CD14-positive monocyte (primary cell): ENCODE data around the gene STAP2. TPM values are rescaled to one million over a fixed set of nuclear protein-coding genes. Genes with fewer than 3 reads are reported as not detected.

Source experiments
- DNase-seq, 3 donors: peaks; one replicate each; pipeline ENCODE4 v3.0.0-alpha.2; 2011 to 2022
- H2AFZ ChIP-seq: 2 replicates; pipeline ENCODE4 v1.6.0; 2012; ENCODE audit warnings: mild to moderate bottlenecking, low read depth, low read length, inconsistent platforms; ENCODE audit not compliant: insufficient read depth, poor library complexity, severe bottlenecking
- H3K27ac ChIP-seq, 2 donors: 1 replicate in 1 of 2; 2 replicates in 1 of 2; pipeline ENCODE4 v1.5.1; 2012 to 2013; ENCODE audit warnings: low read length in 2 of 2, control low read depth in 1 of 2, inconsistent platforms in 1 of 2, low read depth in 1 of 2, mild to moderate bottlenecking in 1 of 2
- H3K27me3 ChIP-seq, 2 donors: one replicate each; pipeline versions ENCODE4 v1.6.0 to v1.6.1; 2011 to 2013; ENCODE audit warnings: low read length in 2 of 2; ENCODE audit not compliant: control insufficient read depth in 2 of 2, insufficient read depth in 2 of 2
- H3K36me3 ChIP-seq, 2 donors: replicated peaks in 1 of 2; 1 replicate in 1 of 2; 2 replicates in 1 of 2; pipeline versions ENCODE4 v1.5.1 to v1.6.1; 2012 to 2013; ENCODE audit warnings: low read length in 2 of 2, control low read depth in 1 of 2, inconsistent platforms in 1 of 2, mild to moderate bottlenecking in 1 of 2; ENCODE audit not compliant: insufficient read depth in 2 of 2, control insufficient read depth in 1 of 2
- H3K4me1 ChIP-seq, 2 donors: 1 replicate in 1 of 2; 2 replicates in 1 of 2; pipeline versions ENCODE4 v1.5.1 to v1.6.1; 2012 to 2013; ENCODE audit warnings: low read length in 2 of 2, control low read depth in 1 of 2, inconsistent platforms in 1 of 2, mild to moderate bottlenecking in 1 of 2, moderate library complexity in 1 of 2; ENCODE audit not compliant: insufficient read depth in 2 of 2, control insufficient read depth in 1 of 2
- H3K4me2 ChIP-seq: replicated peaks from 2 replicates; pipeline ENCODE3; 2012; ENCODE audit warnings: low read length, moderate library complexity, mild to moderate bottlenecking; ENCODE audit not compliant: poor library complexity, severe bottlenecking; ENCODE audit errors: extremely low read depth
- H3K4me3 ChIP-seq, 3 experiments: fragments of 200-600 bp in 1 of 3; sonication (generic) in 1 of 3; replicated peaks in 1 of 3; 1 replicate in 2 of 3; 2 replicates in 1 of 3; pipeline ENCODE4 v1.5.1; 2011 to 2013; ENCODE audit warnings: low read length in 3 of 3, mild to moderate bottlenecking in 3 of 3, control low read depth in 2 of 3, low read depth in 2 of 3, inconsistent platforms in 1 of 3, moderate library complexity in 1 of 3
- H3K79me2 ChIP-seq: 2 replicates; pipeline ENCODE4 v1.6.0; 2012; ENCODE audit warnings: mild to moderate bottlenecking, control low read depth, inconsistent platforms, low read length, moderate library complexity; ENCODE audit not compliant: insufficient read depth
- H3K9ac ChIP-seq: 2 replicates; pipeline ENCODE4 v1.6.0; 2017; ENCODE audit warnings: low read length, mild to moderate bottlenecking; ENCODE audit not compliant: insufficient read depth, poor library complexity, severe bottlenecking
- H3K9me3 ChIP-seq, 2 donors: replicated peaks in 1 of 2; 1 replicate in 1 of 2; 2 replicates in 1 of 2; pipeline versions ENCODE4 v1.5.1 to v1.6.1; 2012 to 2013; ENCODE audit warnings: low read length in 2 of 2, control low read depth in 1 of 2; ENCODE audit not compliant: control insufficient read depth in 1 of 2, insufficient read depth in 1 of 2
- H4K20me1 ChIP-seq: 2 replicates; pipeline ENCODE4 v1.6.0; 2012; ENCODE audit warnings: mild to moderate bottlenecking, low read length, control low read depth, moderate library complexity; ENCODE audit not compliant: insufficient read depth
- H3K27ac Mint-ChIP-seq, 7 donors: one replicate each; pipeline ENCODE4 v1.8.0; 2020; ENCODE audit warnings: mild to moderate bottlenecking in 7 of 7, mixed read lengths in 7 of 7, moderate library complexity in 6 of 7, inconsistent platforms in 2 of 7
- H3K27me3 Mint-ChIP-seq, 3 donors: one replicate each; pipeline ENCODE4 v1.8.0; 2021 to 2022; ENCODE audit warnings: low read depth in 3 of 3, mild to moderate bottlenecking in 3 of 3, mixed read lengths in 3 of 3, moderate library complexity in 3 of 3, inconsistent platforms in 1 of 3
- H3K36me3 Mint-ChIP-seq, 2 donors: one replicate each; pipeline ENCODE4 v1.8.0; 2020; ENCODE audit warnings: mixed read lengths in 2 of 2, inconsistent platforms in 1 of 2, mild to moderate bottlenecking in 1 of 2
- H3K4me1 Mint-ChIP-seq: one replicate; pipeline ENCODE4 v1.8.0; 2020; ENCODE audit warnings: mild to moderate bottlenecking, mixed read lengths
- H3K4me3 Mint-ChIP-seq, 2 donors: one replicate each; pipeline ENCODE4 v1.8.0; 2020; ENCODE audit warnings: mild to moderate bottlenecking in 2 of 2, mixed read lengths in 2 of 2, moderate library complexity in 1 of 2
- H3K9me3 Mint-ChIP-seq, 7 donors: one replicate each; pipeline ENCODE4 v1.8.0; 2020 to 2022; ENCODE audit warnings: mixed read lengths in 7 of 7, mild to moderate bottlenecking in 6 of 7, moderate library complexity in 6 of 7, inconsistent platforms in 2 of 7
- WGBS: methylation state at CpG from one replicate; pipeline ENCODE4 v1.1.5; 2013; ENCODE audit warnings: missing lambda C conversion rate; ENCODE audit not compliant: insufficient coverage; 5-methylcytosine and 5-hydroxymethylcytosine counted together
- intact Hi-C, 2 donors: fragments of 100-400 bp; cut with micrococcal nuclease; formaldehyde crosslinking; loops; one replicate each; pipeline versions ENCODE4 v1.15.0 to v1.15.1; 2023
- polyA plus RNA-seq, 3 donors: library from polyadenylated mRNA; depleted of rRNA in 1 of 3; unstranded in 2 of 3; stranded (reverse) in 1 of 3; fragments of 300-500 nt in 2 of 3; fragments of >200 nt in 1 of 3; fragmentation: Illumina TruSeq in 2 of 3; gene quantifications; 1 replicate in 2 of 3; 2 replicates in 1 of 3; pipeline ENCODE4 v1.2.3, GENCODE V29; 2012 to 2021
- TF ChIP-seq, protein P1 (sequence below): fragments of 200-600 bp; IDR thresholded peaks from one replicate; pipeline ENCODE4 v1.8.0; 2022; ENCODE audit warnings: antibody characterized with exemption, mild to moderate bottlenecking

Gene STAP2
- polyA plus RNA-seq, 3 donors, result 0.11 to 0.17 TPM; not detected in 1

DNA sequence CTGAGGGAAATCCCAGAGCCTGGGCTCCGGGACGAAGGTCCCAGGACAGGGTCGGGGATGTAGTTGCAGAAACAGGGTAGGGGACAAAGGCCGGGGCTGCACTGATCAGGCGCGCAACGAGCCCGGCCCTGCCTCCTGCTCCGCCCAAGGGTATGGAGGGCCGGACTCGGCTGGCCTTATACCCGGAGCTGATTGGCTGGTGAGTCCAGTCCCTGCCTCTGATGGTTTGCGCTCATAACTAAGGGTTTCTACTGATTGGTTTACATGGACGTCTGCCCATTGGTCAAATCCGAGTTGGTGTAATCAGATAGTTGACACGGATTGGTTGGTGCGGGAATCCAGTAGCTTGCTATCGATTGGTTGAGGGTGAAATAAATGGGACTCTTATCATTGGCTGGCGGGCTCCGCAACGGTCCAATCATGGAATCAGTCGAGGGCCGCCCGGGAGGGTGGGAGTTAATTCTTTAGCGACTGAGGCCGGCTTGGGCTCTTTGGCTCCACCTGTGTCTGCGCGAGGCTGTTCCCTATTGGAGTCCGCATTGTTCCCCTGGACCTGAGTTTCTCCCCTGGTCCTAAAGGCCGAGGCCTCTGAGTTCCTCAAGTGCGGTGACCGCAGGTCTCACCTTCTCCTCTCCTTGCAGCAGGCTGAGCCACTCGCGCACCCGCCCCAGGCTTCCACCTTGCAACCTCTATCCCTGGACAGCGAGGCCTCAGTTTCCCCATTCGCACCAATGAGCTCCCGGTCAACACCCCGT lies 4.2 kb upstream of the STAP2 start:
- 0% methylated on average over 37 of the region's 39 CpGs for WGBS
- peak overlapping the region; percentile 62 for H3K9ac ChIP-seq
- peaks cover 35% of the 10 kb centered on the region for H3K4me1 Mint-ChIP-seq

DNA sequence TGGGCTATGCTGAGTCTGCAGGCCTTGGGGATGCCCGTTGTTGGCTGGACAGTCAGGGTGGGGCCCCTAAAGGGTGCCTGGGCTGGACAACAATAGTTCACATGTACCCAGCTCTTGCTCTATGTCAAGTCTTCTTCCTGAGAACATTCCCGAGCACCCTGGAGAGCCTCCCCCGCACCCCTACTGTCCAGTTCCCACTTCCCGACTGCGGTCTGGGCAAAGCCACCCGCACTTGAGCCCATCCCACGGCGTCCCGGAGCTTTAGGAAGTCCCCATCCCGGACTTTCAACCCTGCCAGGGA lies 3.6 kb upstream of the STAP2 start:
- Mint-ChIP-seq H3K36me3 (peaks cover 20% of the 10 kb centered on the region in 2 donors), H3K27ac (peak overlapping the region; percentile 72 to 98 (median 91)), H3K9me3 (no peaks in the 10 kb centered on the region), H3K4me3 (peak overlapping the region; percentile 90 to 91), H3K4me1 (peaks cover 31% of the 10 kb centered on the region), H3K27me3 (peaks cover 0 to 17% (median 12%) of the 10 kb centered on the region in 3 donors)
- Histone ChIP-seq H3K27ac (peak overlapping the region; percentile 50 to 76), H3K36me3 (peaks cover 6 to 13% of the 10 kb centered on the region in 2 donors), H3K9me3 (no peaks in the 10 kb centered on the region), H3K27me3 (no peaks in the 10 kb centered on the region), H3K9ac (peak overlapping the region; percentile 62), H2AFZ (peak overlapping the region; percentile 98), H3K4me3 (peak overlapping the region; percentile 41 to 84 (median 70)), H4K20me1 (peaks cover 6% of the 10 kb centered on the region), H3K4me2 (peak overlapping the region; percentile 97), H3K4me1 (peaks cover 27 to 38% of the 10 kb centered on the region in 2 donors), H3K79me2 (peaks cover 6% of the 10 kb centered on the region)
- 9% methylated on average over 10 of the region's 10 CpGs for WGBS
- TF ChIP-seq, protein P1, sequence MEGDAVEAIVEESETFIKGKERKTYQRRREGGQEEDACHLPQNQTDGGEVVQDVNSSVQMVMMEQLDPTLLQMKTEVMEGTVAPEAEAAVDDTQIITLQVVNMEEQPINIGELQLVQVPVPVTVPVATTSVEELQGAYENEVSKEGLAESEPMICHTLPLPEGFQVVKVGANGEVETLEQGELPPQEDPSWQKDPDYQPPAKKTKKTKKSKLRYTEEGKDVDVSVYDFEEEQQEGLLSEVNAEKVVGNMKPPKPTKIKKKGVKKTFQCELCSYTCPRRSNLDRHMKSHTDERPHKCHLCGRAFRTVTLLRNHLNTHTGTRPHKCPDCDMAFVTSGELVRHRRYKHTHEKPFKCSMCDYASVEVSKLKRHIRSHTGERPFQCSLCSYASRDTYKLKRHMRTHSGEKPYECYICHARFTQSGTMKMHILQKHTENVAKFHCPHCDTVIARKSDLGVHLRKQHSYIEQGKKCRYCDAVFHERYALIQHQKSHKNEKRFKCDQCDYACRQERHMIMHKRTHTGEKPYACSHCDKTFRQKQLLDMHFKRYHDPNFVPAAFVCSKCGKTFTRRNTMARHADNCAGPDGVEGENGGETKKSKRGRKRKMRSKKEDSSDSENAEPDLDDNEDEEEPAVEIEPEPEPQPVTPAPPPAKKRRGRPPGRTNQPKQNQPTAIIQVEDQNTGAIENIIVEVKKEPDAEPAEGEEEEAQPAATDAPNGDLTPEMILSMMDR, result no peak
- no peak for DNase-seq
- intact Hi-C loops, result loop anchor here (1.0 to 5.0 kb wide), 5 partner anchors 13 to 131 kb away; partner anchors contain the start of genes HDGFL2 (in 1 of the 2), UBXN6 (in 1 of the 2) and YJU2 (in 1 of the 2)

More for the DNA sequence above, 4.2 kb upstream of the STAP2 start:
- Histone ChIP-seq H3K9me3 (no peaks in the 10 kb centered on the region), H3K4me3 (peak overlapping the region; percentile 52 to 84 (median 70)), H3K4me2 (peak overlapping the region; percentile 97), H3K4me1 (peaks cover 27 to 37% of the 10 kb centered on the region in 2 donors), H4K20me1 (peaks cover 6% of the 10 kb centered on the region), H2AFZ (peak overlapping the region; percentile 98), H3K27me3 (no peaks in the 10 kb centered on the region), H3K36me3 (peaks cover 8 to 13% of the 10 kb centered on the region in 2 donors), H3K79me2 (peaks cover 6% of the 10 kb centered on the region), H3K27ac (peak overlapping the region; percentile 78 to 85)
- intact Hi-C loops, result loop anchor here (1.0 to 5.0 kb wide), 5 partner anchors 14 to 130 kb away; partner anchors contain the start of genes HDGFL2 (in 1 of the 2), UBXN6 (in 1 of the 2) and YJU2 (in 1 of the 2)
- peaks cover 24 to 26% of the 10 kb centered on the region in 2 donors for H3K36me3 Mint-ChIP-seq
- TF ChIP-seq, protein P1, result peak; percentile 17
- no peaks in the 10 kb centered on the region for H3K9me3 Mint-ChIP-seq
- peak overlapping the region; percentile 91 to 93 for H3K4me3 Mint-ChIP-seq
- H3K27ac Mint-ChIP-seq, result peak overlapping the region; percentile 91 to 98 (median 95)
- H3K27me3 Mint-ChIP-seq, result peaks cover 0 to 13% (median 11%) of the 10 kb centered on the region in 3 donors
- peak; percentile 99 to 100 (median 100) for DNase-seq
